IMR-90 (cell line): ENCODE measurements around the gene VPS26A. TPM values are rescaled to one million over a fixed set of nuclear protein-coding genes. Genes with fewer than 3 reads are reported as not detected.
A peak's percentile ranks its signal among the peaks of the same experiment; 100 is the strongest.

ENCODE experiments used
- ATAC-seq: fragments of 200-7000 bp; cut with Tn5 transposase; 2 replicates; pipeline ENCODE4 v1.9.1; 2020; ENCODE audit warnings: low read depth, mild to moderate bottlenecking, moderate library complexity
- BruUV-seq: library from RNA; stranded (reverse); fragments of 400-500 nt; replicated peaks from 2 replicates; lab custom pipeline; 2021; lab: Mats Ljungman, UMichigan
- CTCF ChIA-PET: fragments of 300-600 bp; formaldehyde crosslinking; extraction: SDS; loops from one replicate; lab custom pipeline; 2021; ENCODE audit warnings: antibody characterized with exemption; lab: Yijun Ruan, JAX
- POLR2A ChIA-PET: fragments of 300-600 bp; sonication (Branson Sonifier 250); formaldehyde crosslinking; loops from one replicate; lab custom pipeline; 2022; ENCODE audit warnings: antibody characterized with exemption; ENCODE audit not compliant: unreplicated experiment; lab: Charles Lee
- DNase-seq: peaks from one replicate; pipeline ENCODE4 v3.0.0; 2013
- H2AFZ ChIP-seq: replicated peaks from 2 replicates; pipeline ENCODE3; 2013; ENCODE audit warnings: low read length, mild to moderate bottlenecking; ENCODE audit not compliant: poor library complexity
- H2AK5ac ChIP-seq: 2 replicates; pipeline ENCODE4 v1.6.1; 2013; ENCODE audit warnings: low read depth, low read length, inconsistent platforms
- H2AK9ac ChIP-seq: replicated peaks from 2 replicates; pipeline ENCODE3; 2013; ENCODE audit warnings: mild to moderate bottlenecking, low read depth, low read length, moderate library complexity; ENCODE audit not compliant: poor library complexity
- H2BK120ac ChIP-seq: 2 replicates; pipeline ENCODE4 v1.6.1; 2013; ENCODE audit warnings: low read depth, low read length, inconsistent platforms
- H2BK15ac ChIP-seq: 3 replicates; pipeline ENCODE4 v1.6.1; 2013; ENCODE audit warnings: low read depth, low read length, inconsistent platforms
- H2BK20ac ChIP-seq: 2 replicates; pipeline ENCODE4 v1.6.1; 2013; ENCODE audit warnings: low read depth, mild to moderate bottlenecking, inconsistent platforms, low read length, moderate library complexity
- H2BK5ac ChIP-seq: 2 replicates; pipeline ENCODE4 v1.6.1; 2013; ENCODE audit warnings: mild to moderate bottlenecking, low read depth, low read length, inconsistent platforms; ENCODE audit not compliant: poor library complexity, severe bottlenecking
- H3K14ac ChIP-seq: replicated peaks from 2 replicates; pipeline ENCODE4 v1.6.1; 2013; ENCODE audit warnings: low read depth, low read length, inconsistent platforms
- H3K18ac ChIP-seq: 2 replicates; pipeline ENCODE4 v1.6.1; 2013; ENCODE audit warnings: low read depth, low read length, control low read depth
- H3K23ac ChIP-seq: 2 replicates; pipeline ENCODE4 v1.6.1; 2013; ENCODE audit warnings: low read depth, low read length, inconsistent platforms
- H3K27ac ChIP-seq: 2 replicates; pipeline ENCODE4 v1.5.1; 2013; ENCODE audit warnings: mild to moderate bottlenecking, control low read depth, low read length; ENCODE audit not compliant: insufficient read depth
- H3K27me3 ChIP-seq: 2 replicates; pipeline ENCODE4 v1.6.1; 2013; ENCODE audit warnings: low read length; ENCODE audit not compliant: control insufficient read depth, insufficient read depth
- H3K36me3 ChIP-seq: 2 replicates; pipeline ENCODE4 v1.6.1; 2013; ENCODE audit warnings: low read length, mixed read lengths; ENCODE audit not compliant: control insufficient read depth, insufficient read depth
- H3K4ac ChIP-seq: 2 replicates; pipeline ENCODE4 v1.6.1; 2013; ENCODE audit warnings: low read depth, low read length, inconsistent platforms
- H3K4me1 ChIP-seq: 2 replicates; pipeline ENCODE4 v1.6.1; 2013; ENCODE audit warnings: low read length, mixed read lengths; ENCODE audit not compliant: control insufficient read depth, insufficient read depth
- H3K4me2 ChIP-seq: 2 replicates; pipeline ENCODE4 v1.6.1; 2013; ENCODE audit warnings: low read depth, mild to moderate bottlenecking, control low read depth, low read length, moderate library complexity
- H3K4me3 ChIP-seq: 2 replicates; pipeline ENCODE4 v1.5.1; 2013; ENCODE audit warnings: low read depth, mild to moderate bottlenecking, control low read depth, low read length, moderate library complexity; ENCODE audit not compliant: insufficient read depth
- H3K56ac ChIP-seq: 2 replicates; pipeline ENCODE4 v1.6.1; 2013; ENCODE audit warnings: low read length, inconsistent platforms; ENCODE audit not compliant: insufficient read depth; ENCODE audit errors: extremely low read depth
- H3K79me1 ChIP-seq, 2 experiments: 2 replicates each; pipeline ENCODE4 v1.6.1; 2013; ENCODE audit warnings: low read length in 2 of 2, inconsistent platforms in 1 of 2, low read depth in 1 of 2
- H3K9ac ChIP-seq: 2 replicates; pipeline ENCODE4 v1.6.1; 2013; ENCODE audit warnings: low read depth, low read length, control low read depth
- H3K9me1 ChIP-seq: 2 replicates; pipeline ENCODE4 v1.6.1; 2013; ENCODE audit warnings: low read length, inconsistent platforms; ENCODE audit not compliant: insufficient read depth
- H3K9me3 ChIP-seq: 2 replicates; pipeline ENCODE4 v1.6.1; 2013; ENCODE audit warnings: low read length; ENCODE audit not compliant: control insufficient read depth, insufficient read depth
- H4K20me1 ChIP-seq: 2 replicates; pipeline ENCODE4 v1.6.1; 2013; ENCODE audit warnings: low read length, inconsistent platforms; ENCODE audit not compliant: insufficient read depth
- H4K5ac ChIP-seq: 2 replicates; pipeline ENCODE4 v1.6.1; 2013; ENCODE audit warnings: mild to moderate bottlenecking, low read depth, low read length, control low read depth
- H4K8ac ChIP-seq, 2 experiments: 2 replicates each; pipeline ENCODE4 v1.6.1; 2013; ENCODE audit warnings: low read depth in 2 of 2, low read length in 2 of 2, control low read depth in 1 of 2, inconsistent platforms in 1 of 2
- H4K91ac ChIP-seq: 2 replicates; pipeline ENCODE4 v1.6.1; 2013; ENCODE audit warnings: low read depth, low read length, inconsistent platforms; ENCODE audit not compliant: insufficient read depth
- CHD1 ChIP-seq: IDR thresholded peaks from 2 replicates; pipeline ENCODE4 v1.6.1; 2012; ENCODE audit warnings: low read depth, low read length, improper control_type of control experiment
- CTCF ChIP-seq: conservative IDR thresholded peaks from 2 replicates; pipeline ENCODE4 v1.5.1; 2012; ENCODE audit warnings: mild to moderate bottlenecking, low read depth, low read length, improper control_type of control experiment
- RAD21 ChIP-seq: IDR thresholded peaks from 2 replicates; pipeline ENCODE4 v1.6.1; 2012; ENCODE audit warnings: low read length, improper control_type of control experiment
- SMC3 ChIP-seq: fragments of 150-350 bp; IDR thresholded peaks from 2 replicates; pipeline ENCODE4 v1.6.1; 2016; ENCODE audit warnings: low read depth, mild to moderate bottlenecking, antibody characterized with exemption, low read length, moderate library complexity
- WGBS, 2 experiments: methylation state at CpG; one replicate each; pipeline versions ENCODE4 v1.1.5 to v1.1.7; 2013; ENCODE audit warnings: missing lambda C conversion rate in 2 of 2; ENCODE audit not compliant: insufficient read length in 1 of 2; ENCODE audit errors: extremely low coverage in 2 of 2; 5-methylcytosine and 5-hydroxymethylcytosine counted together
- dilution Hi-C: fragments of 300-500 bp; cut with HindIII; formaldehyde crosslinking; loops from one replicate; pipeline ENCODE4 v1.14.3; 2018; ENCODE audit warnings: low sequenced_read_pairs; ENCODE audit not compliant: unreplicated experiment
- in situ Hi-C: fragments of 300-500 bp; cut with MboI; formaldehyde crosslinking; loops from 3 replicates; pipeline ENCODE4 v1.14.3; 2019; ENCODE audit warnings: low sequenced_read_pairs, inconsistent platforms, mixed read lengths
- intact Hi-C: fragments of 100-400 bp; cut with micrococcal nuclease; formaldehyde crosslinking; loops from 2 replicates; pipeline ENCODE4 v1.10.0; 2022
- polyA plus RNA-seq, 3 experiments: library from polyadenylated mRNA; depleted of rRNA; stranded (reverse); fragments of >200 nt; gene quantifications; 2 replicates each; pipeline ENCODE4 v1.2.3, GENCODE V29; 2012; ENCODE audit warnings: low replicate concordance in 1 of 3
- total RNA-seq: library from RNA; depleted of rRNA; stranded (reverse); fragments of >200 nt; gene quantifications from 2 replicates; pipeline ENCODE4 v1.2.3, GENCODE V29; 2012

Gene VPS26A
- total and polyA plus RNA-seq, 2 of the 4 experiments (the other 2 are of a cell fraction): 7.2 to 18.7 TPM

DNA sequence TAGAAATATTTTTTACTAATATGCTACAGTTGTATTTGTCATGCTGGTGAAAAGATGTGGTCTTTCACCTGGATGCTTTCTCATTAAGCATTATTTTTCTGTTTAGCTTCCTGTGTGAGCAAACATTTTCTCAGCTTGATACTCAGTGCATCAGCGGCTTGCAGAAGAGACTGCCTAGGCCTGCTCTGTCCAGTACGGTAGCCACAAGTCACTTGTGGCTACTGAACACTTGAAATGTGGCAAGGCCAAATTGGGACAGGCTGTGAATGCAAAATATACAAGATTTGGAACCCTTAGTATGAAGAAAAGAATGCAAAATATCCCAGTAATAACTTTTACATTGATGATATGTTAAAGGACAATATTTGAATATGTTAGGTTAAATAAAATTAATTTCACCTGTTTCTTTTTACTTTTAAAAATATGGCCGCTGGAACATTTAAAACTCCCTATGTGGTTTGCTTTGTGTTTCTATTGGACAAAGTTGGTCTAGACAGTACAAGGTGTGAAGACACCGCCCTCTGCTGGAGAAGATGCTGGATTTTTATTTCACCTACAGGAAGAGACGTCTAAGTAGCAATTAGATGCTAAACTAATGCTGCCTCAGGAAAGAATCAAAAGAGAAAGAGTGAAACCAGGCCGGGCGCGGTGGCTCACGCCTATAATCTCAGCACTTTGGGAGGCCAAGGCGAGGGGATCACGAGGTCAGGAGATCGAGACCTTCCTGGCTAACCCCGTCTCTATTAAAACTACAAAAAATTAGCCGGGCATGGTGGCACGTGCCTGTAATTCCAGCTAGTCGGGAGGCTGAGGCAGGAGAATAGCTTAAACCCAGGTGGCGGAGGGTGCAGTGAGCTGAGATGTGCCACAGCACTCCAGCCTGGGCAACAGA, 30.8 kb upstream of the VPS26A start:
- Histone ChIP-seq H3K56ac (no peak overlapping the region), H2BK120ac (peak overlapping the region; percentile 25; the same call in 1 of the 2 replicates), H3K18ac (0 out of 2 replicates have a peak overlapping the region, but pooled peaks have one; percentile 17), H3K9me1 (no peaks in the 10 kb centered on the region; the same call in 1 of the 2 replicates), H3K23ac (no peak overlapping the region), H2BK15ac (no peak overlapping the region), H4K91ac (peak overlapping the region; percentile 49), H2BK20ac (peak overlapping the region; percentile 55; the same call in 1 of the 2 replicates), H4K5ac (no peak overlapping the region; the same call in 1 of the 2 replicates), H3K4me1 (peaks cover 6% of the 10 kb centered on the region), H4K8ac (peak overlapping the region in 1 of 2 experiments; percentile 80; a peak in 2 of 4 replicates), H2AK5ac (no peak overlapping the region), H2AFZ (peak overlapping the region; percentile 82), H3K14ac (0 out of 2 replicates have a peak overlapping the region, but pooled peaks have one; percentile 64), H3K4me2 (no peak overlapping the region), H4K20me1 (no peaks in the 10 kb centered on the region), H3K27ac (no peak overlapping the region), H2BK5ac (no peak overlapping the region), H3K4ac (peak overlapping the region; percentile 74), H3K27me3 (no peaks in the 10 kb centered on the region), H2AK9ac (no peak overlapping the region), H3K9me3 (no peaks in the 10 kb centered on the region), H3K4me3 (no peak overlapping the region), H3K79me1 (0 out of 4 replicates have a peak, but pooled peaks cover 0 to 6% of the 10 kb centered on the region in 2 experiments), H3K36me3 (no peaks in the 10 kb centered on the region), H3K9ac (no peak overlapping the region)
- ChIA-PET CTCF (interaction anchor here (0.6 to 1.9 kb wide), 9 partner anchors 11 to 493 kb away, joined by 3 to 16 read pairs (median 3); no protein-coding TSS in a partner anchor), POLR2A (no interaction called here)
- no TSS peak for BruUV-seq
- intact Hi-C loops (loop anchor here (1.0 to 5.0 kb wide), 3 partner anchors 88 to 299 kb away; partner anchors contain the start of gene KIFBP), in situ Hi-C loops (loop anchor here (5.0 kb wide), 1 partner anchor 86 kb away; no protein-coding TSS in a partner anchor), dilution Hi-C loops (no loop called here)
- peak; percentile 90 for ATAC-seq
- peak; percentile 89 for DNase-seq
- TF ChIP-seq CTCF (peak; percentile 87), SMC3 (peak; percentile 94), RAD21 (peak; percentile 91), CHD1 (no peak)
- WGBS, 2 experiments: 29% methylated on average over 8 of the region's 17 CpGs; no CpG with 5 or more reads in 1 of the 2 experiments
